ENCODE data around the gene ECE1. TPM values are rescaled to one million over a fixed set of nuclear protein-coding genes. Genes with fewer than 3 reads are reported as not detected.

ECE1 gene
- total and polyA plus RNA-seq, 2 of the 4 experiments (the other 2 are of a cell fraction) = 61.8 to 124 TPM

DNA sequence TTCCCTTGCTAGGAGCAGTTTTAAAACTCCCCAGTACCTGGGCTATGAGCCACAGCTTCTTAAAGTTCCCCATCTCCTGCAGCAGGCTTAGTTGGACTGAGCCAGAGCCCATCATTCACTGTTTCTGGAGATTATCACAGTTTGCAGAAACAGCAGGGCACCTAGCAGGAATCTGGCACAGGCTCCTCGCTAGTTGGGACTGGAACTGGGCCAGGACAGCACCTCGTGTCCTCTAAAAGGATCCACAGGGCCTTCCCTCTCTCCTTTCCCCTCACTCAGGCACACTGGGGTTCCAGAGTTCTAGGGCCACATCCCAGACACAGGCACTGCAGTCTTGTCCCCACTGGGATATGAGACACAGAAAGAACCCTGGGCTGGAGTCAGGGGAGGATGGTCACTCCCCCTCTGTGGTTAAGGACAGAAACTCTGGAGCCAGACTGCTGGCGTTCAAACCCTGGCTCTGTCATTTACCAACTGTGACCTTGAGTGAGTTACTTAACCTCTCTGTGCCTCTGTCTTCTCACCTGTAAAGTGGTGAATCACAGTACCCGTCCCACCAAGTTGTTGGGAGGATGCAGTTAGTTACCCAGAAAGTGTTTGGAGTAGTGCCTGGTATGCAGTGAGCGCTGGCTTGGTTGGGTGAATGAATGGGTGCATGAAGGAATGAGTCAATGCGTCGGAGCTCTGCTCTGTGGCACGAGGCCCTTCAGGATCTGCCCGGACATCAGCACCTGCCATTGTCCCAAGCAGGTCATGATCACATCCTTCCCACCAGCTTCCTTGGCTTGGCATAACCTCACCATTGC is 18.8 kb upstream of the ECE1 start:
- H3K36me3 ChIP-seq (ENCODE audit: control insufficient read depth, insufficient read depth, low read length) = peaks cover 4% of the 10 kb centered on the region
- BruUV-seq (replicated peaks) = no TSS peak
- H3K27me3 ChIP-seq (ENCODE audit: control insufficient read depth, insufficient read depth, low read length) = no peaks in the 10 kb centered on the region
- peaks cover 34% of the 10 kb centered on the region for H4K20me1 ChIP-seq (ENCODE audit: insufficient read depth, low read length)
- no peak overlapping the region for H3K56ac ChIP-seq (ENCODE audit: extremely low read depth, insufficient read depth, low read length)
- no peak overlapping the region for H3K4me2 ChIP-seq (ENCODE audit: low read depth, low read length)
- H4K8ac ChIP-seq (ENCODE audit: low read depth in 2 of 2, low read length in 2 of 2) = no peak overlapping the region
- 47% methylated on average over 2 of the region's 9 CpGs; no CpG with 5 or more reads in 1 of the 2 experiments for WGBS, 2 experiments (ENCODE audit: extremely low coverage in 2 of 2, insufficient read length in 1 of 2)
- no peak overlapping the region for H2BK5ac ChIP-seq (ENCODE audit: low read depth, low read length, poor library complexity, severe bottlenecking)
- 0 out of 2 replicates have a peak overlapping the region, but pooled peaks have one; percentile 0 for H4K91ac ChIP-seq (ENCODE audit: insufficient read depth, low read depth, low read length)
- H3K9me1 ChIP-seq (ENCODE audit: insufficient read depth, low read length) = peaks cover 30% of the 10 kb centered on the region
- in situ Hi-C loops (cut with MboI; ENCODE audit: low sequenced_read_pairs) = no loop called here
- CTCF ChIA-PET = no interaction called here
- no peak overlapping the region for H3K27ac ChIP-seq (ENCODE audit: insufficient read depth, low read length)
- POLR2A ChIA-PET (ENCODE audit: unreplicated experiment) = interaction anchor here (0.6 kb wide), 2 partner anchors 23 to 557 kb away, joined by 3 to 8 read pairs; no protein-coding TSS in a partner anchor
- peak overlapping the region; percentile 57 for H2AFZ ChIP-seq (replicated peaks; ENCODE audit: low read length, poor library complexity)
- H4K5ac ChIP-seq (ENCODE audit: low read depth, low read length) = no peak overlapping the region
- no peak overlapping the region for H2AK9ac ChIP-seq (replicated peaks; ENCODE audit: low read depth, low read length, poor library complexity)
- intact Hi-C loops (cut with micrococcal nuclease) = no loop called here
- peak overlapping the region; percentile 82; the same call in 1 of the 2 replicates for H2AK5ac ChIP-seq (ENCODE audit: low read depth, low read length)
- H3K4ac ChIP-seq (ENCODE audit: low read depth, low read length) = no peak overlapping the region
- no peak overlapping the region for H3K14ac ChIP-seq (replicated peaks; ENCODE audit: low read depth, low read length)
- H3K4me1 ChIP-seq (ENCODE audit: control insufficient read depth, insufficient read depth, low read length) = peaks cover 60% of the 10 kb centered on the region
- peak overlapping the region; percentile 20; the same call in 1 of the 3 replicates for H2BK15ac ChIP-seq (ENCODE audit: low read depth, low read length)
- no peak overlapping the region for H3K23ac ChIP-seq (ENCODE audit: low read depth, low read length)
- peaks cover 48 to 88% of the 10 kb centered on the region in 2 experiments for H3K79me1 ChIP-seq (ENCODE audit: low read depth in 1 of 2, low read length in 2 of 2)
- H2BK20ac ChIP-seq (ENCODE audit: low read depth, low read length) = no peak overlapping the region
- DNase-seq (no peak), ATAC-seq (ENCODE audit: low read depth) (no peak)
- H3K18ac ChIP-seq (ENCODE audit: low read depth, low read length) = no peak overlapping the region
- no peak overlapping the region for H3K9ac ChIP-seq (ENCODE audit: low read depth, low read length)
- H3K4me3 ChIP-seq (ENCODE audit: insufficient read depth, low read depth, low read length) = no peak overlapping the region
- no peaks in the 10 kb centered on the region for H3K9me3 ChIP-seq (ENCODE audit: control insufficient read depth, insufficient read depth, low read length)
- dilution Hi-C loops (cut with HindIII; ENCODE audit: low sequenced_read_pairs, unreplicated experiment) = no loop called here
- no peak overlapping the region; the same call in 1 of the 2 replicates for H2BK120ac ChIP-seq (ENCODE audit: low read depth, low read length)
- TF ChIP-seq, protein P1, sequence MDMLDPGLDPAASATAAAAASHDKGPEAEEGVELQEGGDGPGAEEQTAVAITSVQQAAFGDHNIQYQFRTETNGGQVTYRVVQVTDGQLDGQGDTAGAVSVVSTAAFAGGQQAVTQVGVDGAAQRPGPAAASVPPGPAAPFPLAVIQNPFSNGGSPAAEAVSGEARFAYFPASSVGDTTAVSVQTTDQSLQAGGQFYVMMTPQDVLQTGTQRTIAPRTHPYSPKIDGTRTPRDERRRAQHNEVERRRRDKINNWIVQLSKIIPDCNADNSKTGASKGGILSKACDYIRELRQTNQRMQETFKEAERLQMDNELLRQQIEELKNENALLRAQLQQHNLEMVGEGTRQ (IDR thresholded peaks at IDR 0.05; ENCODE audit: low read depth, low read length) = no peak
- TF ChIP-seq, protein P2, sequence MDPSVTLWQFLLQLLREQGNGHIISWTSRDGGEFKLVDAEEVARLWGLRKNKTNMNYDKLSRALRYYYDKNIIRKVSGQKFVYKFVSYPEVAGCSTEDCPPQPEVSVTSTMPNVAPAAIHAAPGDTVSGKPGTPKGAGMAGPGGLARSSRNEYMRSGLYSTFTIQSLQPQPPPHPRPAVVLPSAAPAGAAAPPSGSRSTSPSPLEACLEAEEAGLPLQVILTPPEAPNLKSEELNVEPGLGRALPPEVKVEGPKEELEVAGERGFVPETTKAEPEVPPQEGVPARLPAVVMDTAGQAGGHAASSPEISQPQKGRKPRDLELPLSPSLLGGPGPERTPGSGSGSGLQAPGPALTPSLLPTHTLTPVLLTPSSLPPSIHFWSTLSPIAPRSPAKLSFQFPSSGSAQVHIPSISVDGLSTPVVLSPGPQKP (IDR thresholded peaks at IDR 0.05; ENCODE audit: borderline replicate concordance, low read depth, low read length) = no peak
- TF ChIP-seq MXI1 (IDR thresholded peaks at IDR 0.05; ENCODE audit: borderline replicate concordance, low read depth, low read length) (no peak), POLR2A (IDR thresholded peaks at IDR 0.05; ENCODE audit: low read depth, low read length) (no peak), CHD1 (IDR thresholded peaks at IDR 0.05; ENCODE audit: low read depth, low read length) (no peak), MAZ (IDR thresholded peaks at IDR 0.05; ENCODE audit: borderline replicate concordance, low read depth, low read length) (no peak), RAD21 (IDR thresholded peaks at IDR 0.05; ENCODE audit: low read length) (no peak), MAFK (IDR thresholded peaks at IDR 0.05; ENCODE audit: low read depth, low read length) (no peak), CEBPB (IDR thresholded peaks at IDR 0.05; ENCODE audit: low read depth, low read length) (no peak), SMC3 (IDR thresholded peaks at IDR 0.05; ENCODE audit: low read depth, low read length) (no peak), BHLHE40 (IDR thresholded peaks at IDR 0.05; ENCODE audit: low read depth, low read length) (no peak), RFX5 (IDR thresholded peaks at IDR 0.05; ENCODE audit: low read depth, low read length) (no peak), FOS (IDR thresholded peaks at IDR 0.05; ENCODE audit: low read depth, low read length) (no peak), RCOR1 (IDR thresholded peaks at IDR 0.05; ENCODE audit: insufficient replicate concordance, low read length) (no peak)
- TF ChIP-seq, protein P3, sequence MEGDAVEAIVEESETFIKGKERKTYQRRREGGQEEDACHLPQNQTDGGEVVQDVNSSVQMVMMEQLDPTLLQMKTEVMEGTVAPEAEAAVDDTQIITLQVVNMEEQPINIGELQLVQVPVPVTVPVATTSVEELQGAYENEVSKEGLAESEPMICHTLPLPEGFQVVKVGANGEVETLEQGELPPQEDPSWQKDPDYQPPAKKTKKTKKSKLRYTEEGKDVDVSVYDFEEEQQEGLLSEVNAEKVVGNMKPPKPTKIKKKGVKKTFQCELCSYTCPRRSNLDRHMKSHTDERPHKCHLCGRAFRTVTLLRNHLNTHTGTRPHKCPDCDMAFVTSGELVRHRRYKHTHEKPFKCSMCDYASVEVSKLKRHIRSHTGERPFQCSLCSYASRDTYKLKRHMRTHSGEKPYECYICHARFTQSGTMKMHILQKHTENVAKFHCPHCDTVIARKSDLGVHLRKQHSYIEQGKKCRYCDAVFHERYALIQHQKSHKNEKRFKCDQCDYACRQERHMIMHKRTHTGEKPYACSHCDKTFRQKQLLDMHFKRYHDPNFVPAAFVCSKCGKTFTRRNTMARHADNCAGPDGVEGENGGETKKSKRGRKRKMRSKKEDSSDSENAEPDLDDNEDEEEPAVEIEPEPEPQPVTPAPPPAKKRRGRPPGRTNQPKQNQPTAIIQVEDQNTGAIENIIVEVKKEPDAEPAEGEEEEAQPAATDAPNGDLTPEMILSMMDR (conservative IDR thresholded peaks at IDR 0.05; ENCODE audit: low read depth, low read length) = no peak

Data from IMR-90 (cell line).